GM12878 (cell line): ENCODE data around the gene C1GALT1. TPM values are rescaled to one million over a fixed set of nuclear protein-coding genes. Genes with fewer than 3 reads are reported as not detected.

Source experiments
- ATAC-seq: fragments of 200-7000 bp; cut with Tn5 transposase; 3 replicates; pipeline ENCODE4 v1.9.1; 2020; ENCODE audit warnings: mild to moderate bottlenecking, moderate library complexity
- BruUV-seq: library from RNA; stranded (reverse); fragments of 400-500 nt; replicated peaks from 2 replicates; lab custom pipeline; 2021; lab: Mats Ljungman, UMichigan
- CTCF ChIA-PET: fragments of 300-600 bp; sonication (Branson Sonifier 250); formaldehyde crosslinking; extraction: SDS; loops from one replicate; lab custom pipeline; 2021; ENCODE audit warnings: inconsistent platforms; lab: Yijun Ruan, JAX
- POLR2A ChIA-PET: fragments of 350-600 bp; formaldehyde crosslinking; extraction: SDS; loops from one replicate; lab custom pipeline; 2021; ENCODE audit warnings: inconsistent platforms; lab: Charles Lee
- RAD21 ChIA-PET: fragments of 300-600 bp; sonication (Branson Sonifier 250); formaldehyde crosslinking; loops from one replicate; lab custom pipeline; 2023; ENCODE audit warnings: antibody characterized with exemption; ENCODE audit not compliant: unreplicated experiment; lab: Charles Lee
- SMC1A ChIA-PET: fragments of 300-600 bp; sonication (Branson Sonifier 250); formaldehyde crosslinking; loops from one replicate; lab custom pipeline; 2023; ENCODE audit not compliant: unreplicated experiment, uncharacterized antibody; lab: Charles Lee
- DNase-seq: peaks from one replicate; pipeline ENCODE4 v3.0.0-alpha.2; 2011; ENCODE audit warnings: low read depth, low spot score
- FAIRE-seq: peaks from 3 replicates; lab custom pipeline; 2011; peaks lifted over from hg19 to GRCh38; lab: Jason Lieb, UNC
- H2AFZ ChIP-seq: 2 replicates; pipeline ENCODE4 v1.6.0; 2011; ENCODE audit warnings: low read depth, low read length, control low read depth; ENCODE audit not compliant: control insufficient read depth
- H3K27ac ChIP-seq: 2 replicates; pipeline ENCODE4 v1.5.1; 2011; ENCODE audit warnings: control low read depth; ENCODE audit not compliant: control insufficient read depth, insufficient read depth
- H3K27me3 ChIP-seq, 2 experiments: replicated peaks in 1 of 2; 2 replicates each; pipeline versions ENCODE4 v1.6.0 to v1.6.1; 2011; ENCODE audit warnings: low read length in 1 of 2; ENCODE audit not compliant: control insufficient read depth in 2 of 2, insufficient read depth in 2 of 2
- H3K36me3 ChIP-seq, 2 experiments: 2 replicates each; pipeline ENCODE4 v1.5.1; 2011; ENCODE audit warnings: low read length in 1 of 2; ENCODE audit not compliant: control insufficient read depth in 2 of 2, insufficient read depth in 2 of 2
- H3K4me1 ChIP-seq: 2 replicates; pipeline ENCODE4 v1.6.1; 2011; ENCODE audit warnings: mild to moderate bottlenecking, low read length, moderate library complexity, mixed read lengths; ENCODE audit not compliant: control insufficient read depth, insufficient read depth
- H3K4me2 ChIP-seq: 2 replicates; pipeline ENCODE4 v1.6.0; 2011; ENCODE audit warnings: control low read depth; ENCODE audit not compliant: control insufficient read depth, insufficient read depth
- H3K4me3 ChIP-seq: fragments of 200-600 bp; sonication (generic); 2 replicates; pipeline ENCODE4 v1.5.1; 2016
- H3K79me2 ChIP-seq: 2 replicates; pipeline ENCODE4 v1.6.0; 2011; ENCODE audit warnings: low read length; ENCODE audit not compliant: control insufficient read depth, insufficient read depth
- H3K9ac ChIP-seq: 2 replicates; pipeline ENCODE4 v1.8.0; 2011; ENCODE audit warnings: low read length, control low read depth, mixed read lengths; ENCODE audit not compliant: control insufficient read depth, insufficient read depth
- H3K9me3 ChIP-seq: replicated peaks from 3 replicates; pipeline ENCODE4 v1.5.1; 2011; ENCODE audit warnings: mild to moderate bottlenecking, low read length; ENCODE audit not compliant: control insufficient read depth, insufficient read depth
- H4K20me1 ChIP-seq: 2 replicates; pipeline ENCODE4 v1.6.0; 2011; ENCODE audit not compliant: control insufficient read depth, insufficient read depth
- CBX5 ChIP-seq: sonication (generic); IDR thresholded peaks from 2 replicates; pipeline ENCODE4 v1.6.1; 2016; ENCODE audit warnings: low read depth, moderate library complexity, mild to moderate bottlenecking, inconsistent platforms
- CEBPB ChIP-seq, 2 experiments: fragments of 150-350 bp in 1 of 2; IDR thresholded peaks; 2 replicates each; pipeline ENCODE4 v1.6.1; 2012 to 2014; ENCODE audit warnings: low read depth in 2 of 2, low read length in 2 of 2, borderline replicate concordance in 1 of 2, inconsistent platforms in 1 of 2
- EZH2 ChIP-seq: IDR thresholded peaks from 2 replicates; pipeline ENCODE4 v1.6.1; 2012; ENCODE audit warnings: low read depth, mild to moderate bottlenecking, control low read depth, inconsistent platforms, low read length, borderline replicate concordance; ENCODE audit not compliant: control insufficient read depth
- FOS ChIP-seq: IDR thresholded peaks from 3 replicates; pipeline ENCODE4 v1.6.1; 2011; ENCODE audit warnings: borderline replicate concordance; ENCODE audit not compliant: insufficient read length; ENCODE audit errors: extremely low read depth
- GATAD2B ChIP-seq: fragments of 450-650 bp; conservative IDR thresholded peaks from 2 replicates; pipeline ENCODE4 v1.6.1; 2017; ENCODE audit warnings: low read depth, mild to moderate bottlenecking, moderate library complexity
- MEF2B ChIP-seq: fragments of 450-650 bp; IDR thresholded peaks from 2 replicates; pipeline ENCODE4 v1.6.1; 2018; ENCODE audit warnings: mild to moderate bottlenecking, moderate library complexity; ENCODE audit not compliant: partially characterized antibody, poor library complexity, severe bottlenecking
- MTA2 ChIP-seq: fragments of 450-650 bp; IDR thresholded peaks from 2 replicates; pipeline ENCODE4 v1.6.1; 2016; ENCODE audit warnings: low read depth, mild to moderate bottlenecking, moderate library complexity
- NFYA ChIP-seq: IDR thresholded peaks from 2 replicates; pipeline ENCODE4 v1.6.1; 2011; ENCODE audit warnings: low read depth, mild to moderate bottlenecking, low read length, improper control_type of control experiment, borderline replicate concordance
- POLR2AphosphoS2 ChIP-seq: IDR thresholded peaks from 2 replicates; pipeline ENCODE4 v1.6.1; 2011; ENCODE audit warnings: low read depth, mild to moderate bottlenecking, low read length, improper control_type of control experiment, moderate library complexity
- POU2F2 ChIP-seq: IDR thresholded peaks from 3 replicates; pipeline ENCODE4 v1.6.1; 2011; ENCODE audit warnings: low read depth, mild to moderate bottlenecking, low read length, borderline replicate concordance
- RBBP5 ChIP-seq: fragments of 200-600 bp; sonication (generic); conservative IDR thresholded peaks from 2 replicates; pipeline ENCODE4 v1.6.1; 2016
- RFX5 ChIP-seq: IDR thresholded peaks from 2 replicates; pipeline ENCODE4 v1.6.1; 2011; ENCODE audit warnings: low read depth, low read length, improper control_type of control experiment
- WGBS: methylation state at CpG from one replicate; pipeline ENCODE4 v1.1.6; 2016; ENCODE audit warnings: low lambda C conversion rate; ENCODE audit not compliant: insufficient replicate concordance, insufficient coverage; ENCODE audit errors: missing lambda C conversion rate; 5-methylcytosine and 5-hydroxymethylcytosine counted together
- in situ Hi-C: fragments of 300-500 bp; cut with MboI; formaldehyde crosslinking; loops from 9 replicates; pipeline ENCODE4 v1.14.3; 2018; ENCODE audit warnings: mixed read lengths
- intact Hi-C: fragments of 100-400 bp; cut with micrococcal nuclease; formaldehyde crosslinking; loops from one replicate; pipeline ENCODE4 v1.14.2; 2022; ENCODE audit not compliant: unreplicated experiment
- polyA plus RNA-seq, 11 experiments: library from polyadenylated mRNA; depleted of rRNA in 4 of 11; unstranded in 6 of 11; stranded (reverse) in 5 of 11; fragments of >200 nt; fragmentation: Nextera tagmentation in 4 of 11; fragmentation: Illumina TruSeq in 1 of 11; extraction: Ambion mirVana in 4 of 11; extraction: Trizol in 1 of 11; gene quantifications; 1 replicate in 1 of 11; 2 replicates in 10 of 11; pipeline versions ENCODE4 v1.2.1 to v1.2.3, GENCODE V29; 2011 to 2016; ENCODE audit warnings: inconsistent platforms in 2 of 11, missing spikeins in 2 of 11, low read depth in 1 of 11
- total RNA-seq, 4 experiments: library from RNA; depleted of rRNA in 3 of 4; stranded (reverse); fragments of >200 nt in 3 of 4; fragmentation: Illumina TruSeq in 1 of 4; extraction: Trizol in 1 of 4; gene quantifications; 2 replicates each; pipeline versions ENCODE4 v1.2.1 to v1.2.3, GENCODE V29; 2013 to 2021

C1GALT1 gene
- total and polyA plus RNA-seq, 10 of the 15 experiments (the other 5 are each of a cell fraction or from before 2014, with no cell fraction given): 1.6 to 25.0 (median 8.5) TPM

DNA sequence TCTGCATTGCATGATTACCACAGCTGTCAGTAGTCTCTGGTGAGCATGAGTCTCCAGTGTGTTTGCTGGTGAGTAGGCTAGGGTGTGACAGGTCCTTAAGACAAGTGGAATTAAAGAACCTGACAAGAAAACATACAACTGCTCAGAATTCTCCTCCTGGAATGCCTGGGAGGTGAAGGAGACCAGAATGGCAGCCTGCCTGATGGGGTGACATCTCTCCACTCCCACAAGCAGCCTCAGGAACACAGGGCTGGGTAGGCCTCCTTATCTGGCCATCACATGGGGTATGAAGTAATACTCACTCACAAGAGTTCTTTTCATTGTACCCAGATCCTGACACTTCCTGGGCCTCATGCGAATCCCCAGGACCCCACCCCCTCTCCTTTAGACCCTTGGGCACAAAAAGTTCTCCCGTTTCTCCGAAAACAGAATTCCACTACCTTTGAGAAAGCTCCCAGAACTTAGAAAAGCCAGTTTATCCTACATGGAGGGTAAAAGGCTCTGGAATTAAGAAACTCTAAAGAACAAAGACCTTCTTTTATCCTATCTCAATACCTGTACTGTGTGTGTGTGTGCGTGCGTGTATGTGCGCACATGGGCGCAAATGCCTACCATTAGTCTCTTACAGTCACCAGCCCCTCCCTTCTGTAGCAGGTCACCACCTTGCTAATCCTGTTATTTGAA, 33.4 kb upstream of the C1GALT1 start:
- FAIRE-seq: no peak
- no TSS peak for BruUV-seq
- TF ChIP-seq NFYA (no peak), CBX5 (no peak), EZH2 (no peak), POLR2AphosphoS2 (no peak)

DNA sequence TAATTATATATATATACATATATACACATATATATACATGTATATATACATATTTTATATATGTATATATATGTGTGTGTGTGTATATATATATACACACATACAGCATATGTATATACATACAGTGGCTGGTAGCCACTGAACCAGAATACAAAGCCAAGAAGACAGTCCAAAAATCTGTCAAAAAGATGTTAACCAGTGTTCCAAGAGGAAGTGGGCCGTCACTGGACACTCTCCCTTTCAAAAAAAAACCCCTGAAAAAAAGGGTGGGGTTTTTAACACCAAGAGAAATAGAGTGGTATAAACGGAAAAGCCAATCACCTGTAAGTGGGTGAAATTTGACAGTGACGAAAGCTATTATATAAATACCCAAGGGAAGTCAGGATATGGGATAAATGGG, 31.1 kb upstream of the C1GALT1 start:
- DNase-seq: no peak
- CTCF ChIA-PET: interaction anchor here (0.7 kb wide), 1 partner anchor 1145 kb away, joined by 3 read pairs; no protein-coding TSS in a partner anchor
- no peaks in the 10 kb centered on the region for H4K20me1 ChIP-seq
- no peaks in the 10 kb centered on the region for H3K4me1 ChIP-seq
- H2AFZ ChIP-seq: no peak overlapping the region
- in situ Hi-C loops: no loop called here
- no peak overlapping the region for H3K27ac ChIP-seq
- H3K4me2 ChIP-seq: no peak overlapping the region
- RAD21 ChIA-PET: no interaction called here
- H3K9me3 ChIP-seq: no peaks in the 10 kb centered on the region; the same call in 2 of the 3 replicates
- no peak for TF ChIP-seq RFX5
- TF ChIP-seq FOS: no peak
- no peak for TF ChIP-seq CEBPB (IDR thresholded peaks at IDR 0.05; ENCODE audit: borderline replicate concordance in 1 of 2, low read depth in 2 of 2, low read length in 2 of 2)
- no peak for TF ChIP-seq MTA2
- TF ChIP-seq RBBP5: no peak
- TF ChIP-seq MEF2B: no peak
- TF ChIP-seq POU2F2: no peak
- no peak for TF ChIP-seq GATAD2B
- POLR2A ChIA-PET: no interaction called here
- no peaks in the 10 kb centered on the region for H3K27me3 ChIP-seq
- FAIRE-seq: no peak
- H3K9ac ChIP-seq: no peak overlapping the region
- intact Hi-C loops: no loop called here
- ATAC-seq: no peak
- no peak overlapping the region for H3K4me3 ChIP-seq
- H3K79me2 ChIP-seq: no peaks in the 10 kb centered on the region
- H3K36me3 ChIP-seq: no peaks in the 10 kb centered on the region
- 82% methylated on average over 3 of the region's 3 CpGs for WGBS
- BruUV-seq: no TSS peak
- SMC1A ChIA-PET: interaction anchor here (0.6 kb wide), 1 partner anchor 372 kb away, joined by 3 read pairs; no protein-coding TSS in a partner anchor

More for the DNA sequence above, 33.4 kb upstream of the C1GALT1 start:
- no peaks in the 10 kb centered on the region for H4K20me1 ChIP-seq
- H3K79me2 ChIP-seq: no peaks in the 10 kb centered on the region
- ATAC-seq (no peak), DNase-seq (no peak)
- H3K27me3 ChIP-seq: no peaks in the 10 kb centered on the region
- POLR2A ChIA-PET: no interaction called here
- no peak overlapping the region for H3K4me2 ChIP-seq
- in situ Hi-C loops (no loop called here), intact Hi-C loops (no loop called here)
- RAD21 ChIA-PET: no interaction called here
- H3K4me3 ChIP-seq: no peak overlapping the region
- CTCF ChIA-PET: no interaction called here
- no peak overlapping the region for H3K9ac ChIP-seq
- H3K4me1 ChIP-seq: no peaks in the 10 kb centered on the region
- H3K27ac ChIP-seq: no peak overlapping the region
- H3K36me3 ChIP-seq: no peaks in the 10 kb centered on the region
- WGBS: 87% methylated on average over 7 of the region's 7 CpGs
- SMC1A ChIA-PET: no interaction called here
- no peak overlapping the region for H2AFZ ChIP-seq
- H3K9me3 ChIP-seq: no peaks in the 10 kb centered on the region; the same call in 2 of the 3 replicates
